ENCODE measurements around the gene NFIX.
A peak's percentile ranks its signal among the peaks of the same experiment; 100 is the strongest.
"Not testable (repeated sequence)": the region's sequence is repeated elsewhere in the genome, so short reads cannot be mapped to it uniquely, and the experiment has no call there.

NFIX gene

GRCh38 chr19:12954612-12954962 is 40.7 kb upstream of the NFIX start:
- no peak for TF ChIP-seq CTCF (IDR thresholded peaks at IDR 0.05; ENCODE audit: low read depth, low read length)
- no peak overlapping the region for H3K4me3 ChIP-seq (ENCODE audit: low read depth, low read length)
- DNase-seq (ENCODE audit: low read depth, low spot score), result no peak
- in situ Hi-C loops (cut with HindIII; ENCODE audit: low sequenced_read_pairs), result no loop called here

DNA sequence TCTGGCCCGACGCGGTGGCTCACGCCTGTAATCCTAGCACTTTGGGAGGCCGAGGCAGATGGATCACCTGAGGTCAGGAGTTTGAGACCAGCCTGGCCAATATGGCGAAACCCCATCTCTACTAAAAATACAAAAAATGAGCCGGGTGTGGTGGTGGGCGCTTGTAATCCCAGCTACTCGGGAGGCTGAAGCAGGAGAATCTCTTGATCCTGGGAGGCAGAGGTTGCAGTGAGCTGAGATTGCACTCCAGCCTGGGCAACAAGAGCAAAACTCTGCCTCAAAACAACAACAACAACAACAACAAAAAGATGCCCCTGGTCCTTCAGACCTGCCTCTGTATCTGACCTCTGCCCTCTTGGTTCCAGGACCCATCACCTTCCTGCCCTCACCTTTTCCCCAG is 39.7 kb upstream of the NFIX start:
- peak overlapping the region; percentile 91 for H3K4me3 ChIP-seq (ENCODE audit: low read depth, low read length)
- DNase-seq (ENCODE audit: low read depth, low spot score); in situ Hi-C loops (cut with HindIII; ENCODE audit: low sequenced_read_pairs): not testable (repeated sequence)

DNA sequence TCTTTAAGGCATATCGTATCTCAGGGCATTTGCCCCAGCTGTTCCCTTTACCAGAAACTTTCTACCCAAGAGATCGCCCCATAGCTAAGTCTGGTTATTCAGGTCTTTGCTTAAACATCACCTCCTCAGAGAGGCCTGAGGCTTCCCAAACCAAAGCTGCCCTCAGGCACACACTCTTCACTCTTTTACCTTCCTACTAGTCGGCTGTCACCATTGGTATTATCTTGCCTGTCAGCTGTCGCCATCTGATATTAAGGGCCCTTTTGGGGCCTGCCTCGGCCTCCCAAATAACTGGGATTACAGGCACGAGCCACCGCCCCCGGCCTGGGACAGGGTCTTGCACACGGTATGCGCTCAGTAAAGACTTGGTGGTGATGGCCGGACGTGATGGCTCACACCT is 39.3 kb upstream of the NFIX start:
- TF ChIP-seq CTCF (IDR thresholded peaks at IDR 0.05; ENCODE audit: low read depth, low read length), result no peak
- in situ Hi-C loops (cut with HindIII; ENCODE audit: low sequenced_read_pairs), result no loop called here
- H3K4me3 ChIP-seq (ENCODE audit: low read depth, low read length), result peak overlapping the region; percentile 91
- no peak for DNase-seq (ENCODE audit: low read depth, low spot score)

DNA sequence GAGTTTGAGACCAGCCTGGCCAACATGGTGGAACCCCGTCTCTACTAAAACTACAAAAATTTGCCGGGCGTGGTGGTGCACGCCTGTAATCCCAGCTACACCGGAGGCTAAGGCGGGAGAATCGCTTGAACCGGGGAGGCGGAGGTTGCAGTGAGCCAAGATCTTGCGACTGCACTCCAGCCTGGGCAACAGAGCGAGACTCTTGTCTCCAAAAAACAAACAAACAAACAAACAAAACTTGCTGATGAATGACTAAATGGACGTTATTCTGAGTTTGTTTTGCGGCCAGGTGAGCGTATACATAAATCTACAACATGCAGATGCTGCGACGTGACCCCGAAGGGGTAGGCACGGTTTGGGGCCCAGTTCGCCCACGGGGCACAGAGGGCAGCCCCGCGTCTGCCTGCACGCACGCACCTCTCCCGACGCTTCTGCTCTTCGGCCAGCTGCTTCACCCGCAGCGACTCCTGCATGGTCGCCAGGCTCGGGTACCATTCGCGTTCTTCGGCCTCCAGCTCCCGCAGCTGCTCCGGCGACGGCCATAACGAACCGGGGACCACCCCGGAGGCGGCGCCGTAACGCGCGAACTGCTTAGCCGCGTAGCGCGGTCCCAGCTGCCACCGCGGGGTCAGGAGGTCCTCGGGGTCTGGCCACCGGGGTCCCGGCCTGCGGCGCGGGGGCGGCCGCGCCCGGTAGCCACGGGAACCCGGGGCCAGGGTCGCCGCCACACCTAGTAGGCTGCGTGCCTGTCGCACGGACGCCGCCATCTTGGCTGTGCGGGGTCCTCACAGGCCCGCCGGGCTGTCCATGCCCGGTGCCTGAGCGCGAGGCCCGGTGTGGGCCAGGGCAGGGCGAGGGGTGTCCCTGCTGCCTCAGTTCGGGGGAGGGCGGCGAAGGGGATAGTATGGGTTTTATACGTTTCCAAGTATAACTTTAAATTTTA is 38.6 kb upstream of the NFIX start, which contains the start of gene GADD45GIP1:
TSS of gene GADD45GIP1 (minus strand) at position 778 of the 943 bp plus-strand sequence. CDS start at position 767, 11 bp downstream.
- peak; percentile 77 for DNase-seq (ENCODE audit: low read depth, low spot score)
- H3K4me3 ChIP-seq (ENCODE audit: low read depth, low read length), result peak within 1 kb of the TSS; percentile 91
- in situ Hi-C loops (cut with HindIII; ENCODE audit: low sequenced_read_pairs), result no loop called here
- no peak for TF ChIP-seq CTCF (IDR thresholded peaks at IDR 0.05; ENCODE audit: low read depth, low read length)

DNA sequence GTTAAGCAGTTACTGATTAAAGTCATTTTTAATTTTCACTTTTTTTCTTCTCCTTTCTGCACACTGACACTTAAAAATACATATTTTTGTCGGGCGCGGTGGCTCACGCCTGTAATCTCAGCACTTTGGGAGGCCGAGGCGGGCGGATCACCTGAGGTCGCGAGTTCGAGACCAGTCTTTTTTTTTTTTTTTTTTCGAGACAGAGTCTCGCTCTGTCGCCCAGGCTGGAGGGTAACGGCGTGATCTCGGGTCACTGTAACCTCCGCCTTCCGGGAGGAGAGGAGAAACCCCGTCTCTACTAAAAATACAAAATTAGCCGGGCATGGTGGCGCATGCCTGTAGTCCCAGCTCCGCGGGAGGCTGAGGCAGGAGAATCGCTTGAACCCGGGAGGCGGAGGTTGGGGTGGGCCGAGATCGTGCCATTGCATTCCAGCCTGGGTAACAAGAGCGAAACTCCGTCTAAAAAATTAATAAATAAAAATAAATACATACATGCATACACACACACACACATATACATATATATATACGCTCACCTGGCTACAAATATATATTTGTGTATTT is 37.8 kb upstream of the NFIX start:
- DNase-seq (ENCODE audit: low read depth, low spot score); in situ Hi-C loops (cut with HindIII; ENCODE audit: low sequenced_read_pairs): not testable (repeated sequence)
- H3K4me3 ChIP-seq (ENCODE audit: low read depth, low read length), result peak overlapping the region; percentile 91

GRCh38 chr19:12959481-12959880 is 35.8 kb upstream of the NFIX start:
- in situ Hi-C loops (cut with HindIII; ENCODE audit: low sequenced_read_pairs), result no loop called here
- no peak for DNase-seq (ENCODE audit: low read depth, low spot score)
- TF ChIP-seq CTCF (IDR thresholded peaks at IDR 0.05; ENCODE audit: low read depth, low read length), result no peak
- H3K4me3 ChIP-seq (ENCODE audit: low read depth, low read length), result no peak overlapping the region

DNA sequence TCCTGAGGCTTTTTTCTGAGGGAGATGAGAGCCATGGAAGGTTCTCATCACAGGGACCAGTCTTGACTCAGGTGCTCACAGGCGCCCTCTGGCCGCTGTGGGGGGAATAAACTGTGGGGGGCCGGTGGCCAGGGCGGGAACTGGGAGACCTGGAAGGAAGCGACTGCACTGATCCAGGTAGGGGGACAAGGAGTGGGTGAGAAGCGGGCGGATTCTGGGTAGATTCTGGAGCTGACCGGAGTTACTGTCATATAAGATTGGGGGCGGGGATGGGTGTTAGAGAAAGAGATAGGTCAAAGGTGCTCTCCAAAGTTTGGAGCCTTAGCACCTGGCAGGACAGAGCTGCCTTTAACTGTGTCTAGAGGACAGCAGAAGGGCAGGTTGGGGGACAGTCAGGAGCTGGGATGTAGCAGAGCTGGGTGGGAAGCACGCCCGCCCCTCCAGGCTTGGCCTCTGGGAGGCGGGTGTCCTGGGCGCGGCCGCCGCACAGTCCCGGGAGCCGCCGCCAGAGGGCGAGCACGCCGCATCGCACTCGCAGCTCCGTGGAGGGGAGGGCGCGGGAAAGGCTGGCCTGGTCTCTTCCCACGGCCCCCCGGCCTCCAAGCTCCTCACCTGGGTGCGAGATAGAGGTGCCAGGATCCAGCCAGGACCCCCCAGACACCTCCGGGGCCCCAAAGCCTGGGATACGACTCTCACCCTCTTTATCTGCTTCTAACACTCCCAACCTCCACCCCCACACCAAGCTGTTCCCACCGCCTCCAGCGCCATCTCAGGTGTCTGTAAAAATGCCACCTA is 30.1 kb upstream of the NFIX start:
- TF ChIP-seq CTCF (IDR thresholded peaks at IDR 0.05; ENCODE audit: low read depth, low read length), result peak; percentile 90
- H3K4me3 ChIP-seq (ENCODE audit: low read depth, low read length), result peak overlapping the region; percentile 59
- DNase-seq (ENCODE audit: low read depth, low spot score), result peak; percentile 74
- in situ Hi-C loops (cut with HindIII; ENCODE audit: low sequenced_read_pairs), result no loop called here

All from astrocyte of the spinal cord (primary cell).